Myocyte (in vitro differentiated cells): Measurements from ENCODE around the gene BTG4. TPM values are rescaled to one million over a fixed set of nuclear protein-coding genes. Genes with fewer than 3 reads are reported as not detected.

Source experiments
- DNase-seq: peaks from one replicate; pipeline ENCODE4 v3.0.0-alpha.2; 2012; ENCODE audit warnings: low read depth
- polyA plus RNA-seq: library from polyadenylated mRNA; unstranded; fragments of >200 nt; gene quantifications from one replicate; pipeline ENCODE4 v1.2.1, GENCODE V29; 2012; ENCODE audit warnings: missing spikeins
- total RNA-seq: library from RNA; depleted of rRNA; stranded (reverse); fragments of >200 nt; gene quantifications from 2 replicates; pipeline ENCODE4 v1.2.3, GENCODE V29; 2014

BTG4 gene
- not detected in 2 replicates for total RNA-seq
- polyA plus RNA-seq, result not detected

- DNase-seq, result no peak
Measured at GRCh38 chr11:111512296-111513239, at the start of gene BTG4. Gene BTG4 (minus strand): TSS chr11:111512386. CDS start chr11:111498776, 13,610 bp downstream.

- DNase-seq, result peak; percentile 57
Measured at GRCh38 chr11:111561791-111562325, 49.7 kb upstream of the BTG4 start.

- DNase-seq, result no peak
Measured at GRCh38 chr11:111561306-111561705, 49.1 kb upstream of the BTG4 start.

GRCh38 chr11:111560800-111561199 is 48.6 kb upstream of the BTG4 start:
- no peak for DNase-seq

DNA sequence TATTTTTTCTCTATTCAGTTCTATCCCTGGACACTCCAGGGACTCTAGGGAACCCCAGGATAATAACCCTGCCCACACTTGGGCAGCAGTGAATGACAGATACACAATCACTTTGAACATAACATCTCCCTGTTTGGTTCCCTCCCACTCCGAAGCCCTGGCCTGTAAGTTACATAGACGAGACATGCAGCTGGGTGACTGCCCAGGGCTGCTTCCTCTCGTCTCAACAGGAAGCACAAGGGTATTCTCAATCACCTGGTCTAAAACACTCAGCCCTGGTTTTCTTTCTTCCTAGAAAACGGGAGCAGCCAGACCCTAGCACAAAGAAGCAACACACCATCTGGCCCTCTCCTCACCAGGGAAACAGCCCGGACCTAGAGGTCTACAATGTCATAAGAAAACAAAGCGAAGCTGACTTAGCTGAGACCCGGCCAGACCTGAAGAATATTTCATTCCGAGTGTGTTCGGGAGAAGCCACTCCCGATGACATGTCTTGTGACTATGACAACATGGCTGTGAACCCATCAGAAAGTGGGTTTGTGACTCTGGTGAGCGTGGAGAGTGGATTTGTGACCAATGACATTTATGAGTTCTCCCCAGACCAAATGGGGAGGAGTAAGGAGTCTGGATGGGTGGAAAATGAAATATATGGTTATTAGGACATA is 47.7 kb upstream of the BTG4 start:
- DNase-seq, result no peak

- peak; percentile 59 for DNase-seq
Measured at GRCh38 chr11:111557425-111558111, 45.4 kb upstream of the BTG4 start.

DNA sequence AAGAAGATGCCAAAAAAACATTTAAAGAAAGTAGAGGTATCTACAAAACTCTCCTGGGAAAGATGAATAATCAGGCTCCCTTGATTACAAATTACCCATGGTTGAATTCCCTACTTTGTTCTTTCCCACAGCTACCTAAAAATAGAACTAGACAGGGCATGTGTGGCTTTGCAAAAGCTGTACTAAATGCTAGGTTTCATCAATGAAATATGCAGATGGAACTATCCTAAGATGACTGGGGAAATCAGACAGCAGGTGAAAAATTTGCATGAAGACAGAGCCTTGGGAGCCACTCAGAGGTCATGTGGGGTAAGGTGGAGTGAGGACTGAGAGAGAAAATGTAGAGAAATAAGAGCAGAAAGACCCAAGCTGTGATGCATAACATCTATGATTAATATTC is 43.1 kb upstream of the BTG4 start:
- DNase-seq, result peak; percentile 81

- DNase-seq, result no peak
Measured at GRCh38 chr11:111554532-111554931, 42.3 kb upstream of the BTG4 start.

DNA sequence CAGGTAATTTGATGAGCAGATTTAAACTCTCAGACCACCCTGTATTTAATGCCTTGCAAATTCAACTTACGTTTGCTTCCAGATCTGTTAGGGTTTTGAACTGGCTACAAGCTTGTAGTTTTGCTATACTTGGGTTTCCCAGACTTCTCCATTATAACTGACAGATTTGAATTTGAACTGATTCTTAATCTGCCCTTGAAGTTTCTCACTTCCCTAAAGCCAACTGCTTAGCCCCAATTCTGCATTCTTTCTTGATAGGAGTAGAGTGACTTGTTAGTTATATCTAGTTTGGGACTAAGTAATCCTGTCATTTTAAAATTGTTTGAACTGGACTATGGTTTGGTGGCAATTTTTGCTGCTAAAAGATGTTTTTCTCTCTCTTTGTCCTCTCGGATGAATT is 38.1 kb upstream of the BTG4 start:
- no peak for DNase-seq

- DNase-seq, result no peak
Measured at GRCh38 chr11:111549869-111550203, 37.6 kb upstream of the BTG4 start.

- DNase-seq, result peak; percentile 67
Measured at GRCh38 chr11:111549196-111549868, 37.1 kb upstream of the BTG4 start.

DNA sequence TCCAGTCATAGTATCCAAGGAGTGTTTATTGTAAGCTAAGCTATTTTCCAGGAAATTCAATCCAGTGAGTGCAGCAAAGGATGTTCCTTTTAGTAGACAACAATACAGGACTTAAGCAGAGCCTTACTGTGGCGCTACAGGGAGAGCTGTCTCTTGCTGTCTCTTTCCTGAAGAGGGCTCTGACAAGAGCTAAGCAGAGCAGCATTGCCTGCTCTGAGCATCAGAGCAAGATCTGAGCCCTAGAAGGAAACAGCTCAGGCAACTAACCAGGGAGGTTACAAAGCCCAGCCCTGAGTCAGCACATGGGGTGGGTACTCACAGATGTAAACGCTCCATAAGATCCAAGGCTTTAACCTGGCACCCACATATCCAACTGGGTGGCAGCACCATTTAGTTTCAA is 36.3 kb upstream of the BTG4 start:
- DNase-seq, result no peak

GRCh38 chr11:111542606-111543275 is 30.6 kb upstream of the BTG4 start:
- no peak for DNase-seq

- peak; percentile 41 for DNase-seq
Measured at GRCh38 chr11:111541254-111542061, 29.3 kb upstream of the BTG4 start.

DNA sequence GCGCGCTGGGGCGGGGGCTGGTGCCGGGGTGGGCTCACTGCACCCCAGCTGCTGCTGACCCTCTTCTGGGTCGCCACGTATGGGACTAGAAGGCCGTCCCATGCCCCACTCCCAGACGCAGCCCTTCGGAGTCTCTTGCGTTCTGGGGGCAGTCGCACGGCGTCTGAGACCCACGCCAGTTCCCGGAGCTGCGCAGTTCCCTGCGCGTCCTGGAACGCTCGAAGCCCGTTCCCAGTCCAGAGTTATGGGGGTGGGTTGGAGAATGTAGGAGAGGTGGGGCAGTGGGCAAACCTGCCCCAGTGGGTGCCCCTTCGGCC is 28.7 kb upstream of the BTG4 start:
- no peak for DNase-seq

DNA sequence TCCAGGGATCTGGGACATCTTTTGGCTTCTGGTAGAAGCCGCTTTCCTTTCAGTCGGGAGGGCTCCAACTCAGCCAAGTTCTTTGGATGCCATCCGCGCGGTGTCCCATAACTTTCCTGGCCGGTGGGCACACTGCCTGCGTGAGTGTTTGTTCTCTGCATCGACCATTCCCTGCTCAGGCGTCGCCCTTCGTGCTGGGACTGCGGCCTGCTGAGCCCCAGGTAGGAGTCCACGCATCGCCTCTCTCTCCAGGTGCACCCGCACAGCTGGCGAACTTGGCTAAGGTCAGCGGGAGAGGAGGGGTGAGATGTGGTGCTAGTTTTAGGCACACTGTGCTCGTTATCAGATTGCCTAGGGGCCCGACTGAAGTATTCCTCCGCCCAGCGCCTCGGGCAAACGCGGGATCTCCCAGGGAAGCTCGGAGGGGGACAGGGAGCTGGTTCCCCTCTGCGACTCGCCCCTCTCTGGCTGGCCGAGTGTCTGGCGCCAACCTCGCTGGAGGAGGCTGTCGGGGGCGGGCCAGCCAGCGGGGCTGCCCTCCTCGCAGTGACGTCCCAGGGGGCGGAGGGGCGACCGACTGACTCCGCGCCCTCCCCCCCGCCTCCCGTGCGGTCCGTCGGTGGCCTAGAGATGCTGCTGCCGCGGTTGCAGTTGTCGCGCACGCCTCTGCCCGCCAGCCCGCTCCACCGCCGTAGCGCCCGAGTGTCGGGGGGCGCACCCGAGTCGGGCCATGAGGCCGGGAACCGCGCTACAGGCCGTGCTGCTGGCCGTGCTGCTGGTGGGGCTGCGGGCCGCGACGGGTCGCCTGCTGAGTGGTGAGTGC is 28.1 kb upstream of the BTG4 start, which contains the start of gene LAYN:
Gene LAYN (plus strand): TSS at position 607 of the 823 bp plus-strand sequence. CDS start 124 bp downstream, at position 731.
- peak; percentile 62 for DNase-seq

DNA sequence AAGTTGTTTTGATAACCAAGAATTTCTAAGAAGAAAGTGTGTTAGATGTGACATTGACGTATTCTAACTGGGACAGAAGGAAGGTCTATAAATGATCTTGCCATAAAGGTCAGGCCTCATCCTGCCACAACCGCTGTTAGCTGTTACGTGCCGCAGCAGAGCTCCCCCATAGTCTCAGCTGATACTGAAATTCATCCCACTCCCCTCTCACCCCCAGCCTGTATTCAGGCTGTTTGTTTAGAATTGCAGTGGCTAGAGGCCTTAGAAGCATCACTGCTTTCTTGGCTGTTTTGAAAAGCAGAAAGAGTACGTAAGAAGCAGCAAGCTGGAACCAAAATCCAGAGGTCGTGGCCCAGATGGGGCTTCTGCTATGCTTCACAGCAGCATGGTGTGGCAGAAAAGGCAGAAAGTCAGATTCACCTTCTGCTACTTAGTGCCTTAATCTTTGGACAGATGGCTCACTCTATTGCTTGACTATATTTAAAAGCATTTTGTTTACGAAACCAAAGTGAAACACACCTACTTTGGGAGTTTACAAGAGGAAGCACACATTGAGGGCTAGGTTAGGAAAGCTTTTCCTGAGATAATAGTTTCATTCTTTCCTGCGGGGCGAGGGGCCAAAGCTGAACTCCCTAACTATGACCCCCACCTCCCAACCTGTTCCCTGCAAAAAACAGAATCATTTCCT is 27.4 kb upstream of the BTG4 start:
- DNase-seq, result no peak
